HG03575 (cell line): ENCODE measurements around the gene SPHKAP.
A peak's percentile ranks its signal among the peaks of the same experiment; 100 is the strongest.
"Not testable (repeated sequence)": the region's sequence is repeated elsewhere in the genome, so short reads cannot be mapped to it uniquely, and the experiment has no call there.

ENCODE experiments used
- ATAC-seq: cut with Tn5 transposase; IDR thresholded peaks from one replicate; pipeline ENCODE4 v1.9.1; 2021; ENCODE audit not compliant: unreplicated experiment, insufficient number of reproducible peaks, low FRiP score; ENCODE audit errors: extremely low read depth

The SPHKAP gene

DNA sequence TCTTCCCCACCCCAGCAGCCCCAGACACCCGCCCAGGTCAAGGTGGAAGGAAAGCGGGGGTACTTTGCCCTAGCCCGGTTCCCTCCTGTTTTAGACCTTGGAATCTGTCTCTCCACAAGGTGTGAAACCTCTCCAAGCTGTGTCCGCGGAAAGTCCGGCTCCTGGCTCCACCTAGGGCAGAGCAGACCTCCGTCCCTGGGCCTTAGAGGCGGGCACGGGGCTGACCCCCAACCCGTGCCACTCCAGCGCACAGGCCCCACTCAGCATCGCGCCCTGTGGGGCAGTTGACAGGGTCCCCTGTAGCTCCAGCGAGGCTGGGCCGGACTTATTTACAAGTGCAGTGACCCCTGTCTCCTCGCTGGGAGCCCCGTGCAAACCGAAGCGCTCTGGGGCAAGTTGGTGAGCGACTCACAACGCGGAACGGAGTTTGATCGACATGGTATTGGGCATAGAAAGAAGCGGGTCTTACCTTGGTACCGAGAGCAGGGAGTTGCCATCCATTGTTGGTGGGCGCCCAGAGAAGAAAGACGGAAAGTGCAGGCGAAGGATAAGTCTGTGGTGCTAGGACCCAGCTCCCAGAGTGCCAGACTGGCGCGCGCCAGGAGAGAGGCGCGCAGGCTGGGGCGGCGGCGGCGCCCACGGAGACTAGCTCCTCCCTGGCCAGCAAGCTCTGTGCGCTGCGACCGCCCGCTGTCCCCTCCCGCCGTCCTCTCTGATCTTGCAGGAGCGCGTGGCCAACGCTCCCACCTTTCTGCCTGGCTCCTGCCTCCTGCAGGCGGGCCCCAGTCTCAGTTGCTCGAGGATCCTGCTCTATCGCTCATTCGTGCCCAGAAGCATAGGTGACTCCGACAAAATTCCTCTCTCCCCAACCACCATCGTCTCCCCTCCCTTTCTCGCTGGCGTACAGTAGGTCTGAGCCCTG, at the start of gene SPHKAP:
SPHKAP (minus strand) TSS at position 590 of the 922 bp plus-strand sequence; CDS start at position 501, 89 bp downstream.
- ATAC-seq = no peak

DNA sequence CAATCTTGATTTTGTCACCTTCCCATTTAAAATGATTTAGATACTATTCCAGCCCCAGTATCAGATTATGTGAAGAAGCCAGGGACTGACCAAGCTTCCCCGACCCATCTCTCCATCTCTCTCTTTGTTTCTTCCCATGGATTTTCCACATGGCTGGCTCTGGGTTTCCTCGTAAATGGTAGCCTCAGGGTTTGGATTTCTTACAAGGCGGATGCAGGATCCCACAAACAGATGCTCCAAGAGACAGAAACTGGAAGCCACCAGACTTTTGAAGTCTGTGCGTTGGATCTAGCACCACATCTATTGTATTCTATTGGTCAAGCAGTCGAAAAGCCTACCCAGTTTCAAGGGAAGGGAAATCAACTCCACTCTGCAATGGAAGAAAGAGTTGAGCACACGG, 46.0 kb upstream of the SPHKAP start:
- ATAC-seq = no peak

DNA sequence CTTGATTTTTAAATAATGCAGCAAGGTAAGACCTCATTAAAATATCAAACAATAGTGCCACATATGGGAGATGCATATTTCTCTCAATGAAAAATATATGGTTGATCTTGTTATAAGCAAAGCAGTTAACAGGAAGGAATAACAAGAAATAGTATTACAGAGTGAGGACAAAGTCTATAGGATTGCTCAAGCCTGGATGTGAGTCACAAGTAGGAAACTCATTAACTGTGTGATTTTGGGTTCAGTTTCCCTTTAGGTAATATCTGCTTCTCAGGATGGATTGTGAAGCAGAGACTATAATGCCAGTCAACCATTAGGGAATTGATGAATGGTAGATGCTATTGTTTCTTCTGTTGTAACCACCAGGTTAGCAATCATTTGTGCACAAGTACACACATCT, 42.9 kb upstream of the SPHKAP start:
- ATAC-seq = no peak

- not testable (repeated sequence) for ATAC-seq
Measured at GRCh38 chr2:228218593-228218992, 37.1 kb upstream of the SPHKAP start.

DNA sequence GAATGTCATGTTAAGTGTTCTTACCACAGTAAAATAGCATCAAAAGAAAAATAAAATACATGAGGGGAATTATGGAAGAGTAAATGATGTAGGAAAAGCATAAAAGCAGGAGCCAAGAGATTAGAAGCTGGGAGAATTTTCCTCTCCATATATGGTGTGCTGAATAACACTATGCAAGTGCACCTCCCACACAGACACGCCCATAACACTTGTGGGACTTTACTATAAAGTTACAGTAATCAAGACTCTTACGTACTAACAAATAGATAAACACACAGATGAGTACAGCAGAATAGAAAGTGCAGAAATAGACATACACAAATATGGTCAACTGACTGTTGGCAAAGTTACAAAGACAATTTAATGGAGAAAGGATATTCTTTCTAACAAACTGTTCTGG, 16.0 kb upstream of the SPHKAP start:
- no peak for ATAC-seq

GRCh38 chr2:228180181-228181097, 1.0 kb downstream of the SPHKAP start:
- ATAC-seq = no peak

GRCh38 chr2:228167290-228167689, 14.2 kb downstream of the SPHKAP start:
- no peak for ATAC-seq

- ATAC-seq = no peak
Measured at GRCh38 chr2:228164718-228165117, 16.8 kb downstream of the SPHKAP start.

DNA sequence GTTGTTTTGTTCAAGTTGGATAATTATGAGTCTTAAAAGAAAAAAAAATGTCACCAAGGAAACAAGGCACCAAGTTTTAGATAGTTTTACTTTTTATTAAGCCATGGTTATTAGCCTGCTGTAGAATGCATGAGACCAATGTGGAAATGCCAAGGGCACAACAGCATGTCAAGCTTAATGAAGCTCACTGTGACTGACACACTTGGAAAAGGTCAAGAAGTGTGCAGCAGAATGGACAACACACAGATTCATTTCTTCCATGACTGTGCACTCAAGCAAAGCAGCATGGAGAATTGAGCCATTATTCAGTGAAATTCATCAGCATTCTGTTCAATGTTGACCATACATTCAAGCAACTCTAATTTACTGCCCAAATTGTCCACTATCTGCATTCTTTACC, 23.6 kb downstream of the SPHKAP start:
- ATAC-seq = no peak

- ATAC-seq = no peak
Measured at GRCh38 chr2:228144961-228145360, 36.5 kb downstream of the SPHKAP start.

DNA sequence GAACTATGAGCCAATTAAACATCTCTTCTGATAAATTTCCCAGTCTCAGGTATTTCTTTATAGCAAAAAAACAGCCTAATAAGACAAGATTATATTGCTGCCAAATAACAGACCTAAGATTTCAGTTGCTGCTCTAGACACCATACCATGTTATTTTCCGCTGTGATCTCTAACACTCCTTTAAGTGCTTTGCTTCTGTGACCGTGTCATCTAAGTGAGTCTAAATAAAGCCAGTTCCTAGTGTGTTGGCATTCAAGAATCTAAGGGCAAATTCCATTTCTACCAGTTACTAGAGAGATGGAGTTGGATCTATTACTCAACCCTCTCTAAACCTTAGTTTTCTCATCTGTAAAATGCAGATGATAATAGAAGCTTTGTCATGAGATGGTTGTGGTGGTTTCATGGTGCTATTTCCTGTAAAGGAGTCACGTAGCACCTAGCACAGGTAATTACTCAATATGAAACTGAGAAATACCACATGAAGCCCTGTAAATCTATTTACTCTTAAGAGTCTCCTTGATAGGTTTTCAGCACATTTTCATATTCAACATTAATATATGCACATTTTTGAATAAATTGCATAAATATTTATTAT, 40.5 kb downstream of the SPHKAP start:
- ATAC-seq = peak; percentile 99

DNA sequence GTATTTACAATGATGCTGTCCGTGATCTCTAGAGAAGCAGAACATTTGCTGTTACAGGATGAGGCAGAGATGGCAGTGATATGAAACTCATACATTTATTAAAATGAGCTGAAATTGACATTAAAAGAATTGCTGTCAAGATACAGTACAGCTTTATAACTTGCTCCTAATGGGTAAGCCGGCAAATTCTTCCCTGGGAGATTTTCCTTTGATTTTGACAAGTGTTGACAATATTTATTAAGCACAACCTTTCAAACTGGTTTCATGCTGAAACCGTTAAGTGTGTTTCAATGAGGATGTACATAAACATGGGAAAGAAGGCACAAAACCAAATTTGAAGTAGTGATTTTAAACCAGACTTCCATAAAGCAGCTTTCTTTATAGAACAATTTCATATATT, 45.5 kb downstream of the SPHKAP start:
- ATAC-seq = no peak

GRCh38 chr2:228135300-228135699, 46.2 kb downstream of the SPHKAP start:
- no peak for ATAC-seq

DNA sequence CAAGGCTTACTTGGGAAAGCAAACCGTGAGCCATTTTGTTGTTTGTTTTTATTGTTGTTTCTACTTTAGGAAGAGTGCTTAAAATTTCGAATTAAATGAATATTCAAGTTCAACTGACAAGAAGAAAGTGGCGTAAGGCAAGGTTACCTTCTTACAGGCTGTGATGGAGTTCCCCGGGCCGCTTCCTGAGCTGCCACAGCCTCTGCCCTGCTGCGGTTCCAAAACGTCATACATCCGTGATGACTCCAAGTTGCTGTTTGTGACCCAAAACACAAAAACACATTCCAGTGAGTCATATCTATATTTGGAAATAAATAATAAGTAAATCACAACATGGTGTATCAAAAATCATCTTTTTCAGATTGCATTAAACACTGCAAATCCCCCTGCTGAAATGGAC, 49.7 kb downstream of the SPHKAP start:
- ATAC-seq = no peak

DNA sequence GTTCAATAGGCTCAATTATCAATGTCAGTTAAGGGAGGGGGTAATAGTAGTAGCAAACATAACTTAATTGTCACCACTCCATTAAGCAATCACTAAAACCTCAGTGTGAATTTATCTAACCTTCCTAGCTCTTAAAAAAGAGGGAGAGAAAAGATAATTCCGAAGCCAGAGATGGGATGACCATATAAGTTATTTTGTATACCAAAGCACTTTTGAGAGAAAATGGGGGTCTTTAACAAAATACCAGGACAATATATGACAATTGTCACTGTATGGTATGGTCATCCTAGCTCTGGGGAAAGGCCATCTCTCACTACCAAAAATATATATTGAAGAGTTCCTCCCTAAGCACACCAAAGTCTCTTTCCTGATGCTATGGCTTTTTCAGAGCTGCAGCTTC, 55.1 kb downstream of the SPHKAP start:
- ATAC-seq = no peak

- no peak for ATAC-seq
Measured at GRCh38 chr2:228118940-228119339, 62.5 kb downstream of the SPHKAP start.

DNA sequence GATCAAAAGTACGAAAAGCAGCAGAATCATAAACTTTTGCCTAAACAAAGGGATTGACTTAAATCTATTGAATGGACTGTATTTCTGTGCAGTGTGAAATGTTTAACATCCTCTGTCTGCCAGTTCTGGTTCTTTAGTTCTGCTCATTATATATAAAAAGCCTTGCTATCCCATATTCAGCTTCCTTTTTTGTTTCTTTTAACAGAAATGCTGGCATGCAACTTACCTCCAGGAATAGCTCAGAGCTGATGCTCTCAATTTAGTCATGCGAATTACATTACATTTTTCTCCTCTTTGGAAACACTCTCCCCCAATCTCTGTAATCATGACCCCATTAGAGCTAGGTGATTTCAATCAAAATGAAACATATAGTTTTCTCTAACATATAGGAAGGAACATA, 73.6 kb downstream of the SPHKAP start:
- ATAC-seq = no peak

DNA sequence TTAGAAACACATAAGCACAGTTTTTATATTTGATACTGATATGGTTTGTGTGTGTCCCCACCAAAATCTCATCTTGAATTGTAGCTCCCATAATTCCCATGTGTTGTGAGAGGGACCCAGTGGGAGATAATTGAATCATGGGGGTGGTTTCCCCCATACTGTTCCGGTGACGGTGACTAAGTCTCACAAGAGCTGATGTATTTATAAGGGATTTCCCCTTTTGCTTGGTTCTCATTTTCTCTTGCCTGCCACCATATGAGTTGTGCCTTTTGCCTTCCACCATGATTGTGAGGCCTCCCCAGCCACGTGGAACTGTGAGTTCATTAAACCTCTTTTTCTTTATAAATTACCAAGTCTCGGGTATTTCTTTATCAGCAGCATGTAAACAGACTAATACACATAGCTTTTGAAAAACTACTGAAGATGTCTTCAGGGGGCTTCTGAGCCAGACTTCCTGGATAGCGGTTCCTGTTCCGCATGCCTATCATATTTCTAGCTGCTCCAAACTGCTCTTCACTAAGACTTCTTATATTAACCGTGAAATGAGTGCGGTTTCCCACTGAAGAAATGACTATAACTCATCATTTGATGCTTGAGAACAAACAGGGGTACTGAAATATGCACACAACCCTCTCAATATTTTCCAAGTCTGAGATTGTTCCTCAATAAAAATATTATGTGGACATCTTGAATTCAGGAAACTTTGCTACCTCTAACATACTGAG, 75.8 kb downstream of the SPHKAP start:
- no peak for ATAC-seq

DNA sequence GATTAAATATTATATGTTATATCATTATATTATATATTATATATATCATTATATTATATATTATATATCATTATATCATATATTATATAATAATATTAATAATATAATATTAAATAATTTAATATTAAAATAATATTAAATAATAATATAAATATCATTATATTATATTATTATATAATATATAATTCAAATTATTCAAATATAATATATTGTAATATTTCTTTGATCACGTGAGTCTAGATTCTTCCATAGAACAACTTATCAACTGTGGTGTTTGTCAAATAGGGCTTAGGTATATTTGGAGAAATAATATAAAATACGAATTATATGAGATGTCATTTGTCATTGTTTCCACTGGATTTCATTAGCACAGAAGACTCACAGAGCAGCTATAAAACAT, 77.3 kb downstream of the SPHKAP start:
- no peak for ATAC-seq
